HFFc6 (cell line): ENCODE data around the gene NSMCE4A. TPM values are rescaled to one million over a fixed set of nuclear protein-coding genes. Genes with fewer than 3 reads are reported as not detected.
"Not testable (repeated sequence)": the region's sequence is repeated elsewhere in the genome, so short reads cannot be mapped to it uniquely, and the experiment has no call there.

Source experiments
- DNase-seq: peaks from one replicate; pipeline ENCODE4 v3.0.0-alpha.2; 2018
- H3K27ac Mint-ChIP-seq: 2 replicates; pipeline ENCODE4 v1.8.0; 2020; ENCODE audit warnings: mild to moderate bottlenecking, mixed read lengths
- H3K27me3 Mint-ChIP-seq: 2 replicates; pipeline ENCODE4 v1.8.0; 2021; ENCODE audit warnings: mild to moderate bottlenecking, moderate library complexity, mixed read lengths; ENCODE audit not compliant: insufficient read depth
- H3K36me3 Mint-ChIP-seq: 2 replicates; pipeline ENCODE4 v1.8.0; 2021; ENCODE audit warnings: low read depth, mixed read lengths
- H3K4me1 Mint-ChIP-seq: 2 replicates; pipeline ENCODE4 v1.8.0; 2020; ENCODE audit warnings: low read depth, mixed read lengths
- H3K4me3 Mint-ChIP-seq: 2 replicates; pipeline ENCODE4 v1.8.0; 2020; ENCODE audit warnings: mild to moderate bottlenecking, moderate library complexity, mixed read lengths
- H3K9me3 Mint-ChIP-seq: 2 replicates; pipeline ENCODE4 v1.8.0; 2020; ENCODE audit warnings: mild to moderate bottlenecking, mixed read lengths
- CTCF ChIP-seq: fragments of 200-600 bp; sonication (generic); IDR thresholded peaks from 2 replicates; pipeline ENCODE4 v1.5.0; 2021; ENCODE audit warnings: antibody characterized with exemption, mild to moderate bottlenecking
- total RNA-seq, 6 experiments: library from RNA; stranded (reverse); fragmentation: NEBNext Ultra II Directional; extraction: Animal tissue kit (Norgen Biotek cat#: 25700); gene quantifications; 2 replicates in 1 of 6; 3 replicates in 5 of 6; pipeline ENCODE4 v1.2.3, GENCODE V29; 2021

NSMCE4A gene
- total RNA-seq, 6 experiments from 2014 or later = 15.2 to 22.7 (median 20.8) TPM

DNA sequence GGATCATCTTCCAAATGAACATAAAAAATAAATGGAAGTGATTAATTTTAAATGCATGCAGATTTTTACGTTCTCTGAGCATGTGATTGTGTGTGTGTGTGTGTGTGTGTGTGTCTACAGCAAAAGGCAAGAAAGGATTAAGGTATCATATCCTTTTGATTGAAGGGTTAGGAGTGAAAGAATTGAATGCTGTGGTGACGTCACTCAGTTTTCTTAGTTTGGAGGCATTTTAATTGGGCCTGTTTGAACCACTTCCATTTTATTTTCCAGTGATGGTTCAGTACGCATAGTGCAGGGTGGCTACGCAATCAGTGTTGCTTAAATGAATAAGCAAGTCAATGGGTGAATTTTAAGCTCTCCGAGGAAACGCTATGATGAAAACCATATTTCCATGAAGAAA, 45.2 kb upstream of the NSMCE4A start:
- no peak for DNase-seq
- Mint-ChIP-seq H3K9me3 (no peaks in the 10 kb centered on the region), H3K27ac (no peak overlapping the region), H3K4me1 (peaks cover 22% of the 10 kb centered on the region), H3K36me3 (no peaks in the 10 kb centered on the region), H3K27me3 (peaks cover 36% of the 10 kb centered on the region), H3K4me3 (no peak overlapping the region)
- no peak for TF ChIP-seq CTCF

DNA sequence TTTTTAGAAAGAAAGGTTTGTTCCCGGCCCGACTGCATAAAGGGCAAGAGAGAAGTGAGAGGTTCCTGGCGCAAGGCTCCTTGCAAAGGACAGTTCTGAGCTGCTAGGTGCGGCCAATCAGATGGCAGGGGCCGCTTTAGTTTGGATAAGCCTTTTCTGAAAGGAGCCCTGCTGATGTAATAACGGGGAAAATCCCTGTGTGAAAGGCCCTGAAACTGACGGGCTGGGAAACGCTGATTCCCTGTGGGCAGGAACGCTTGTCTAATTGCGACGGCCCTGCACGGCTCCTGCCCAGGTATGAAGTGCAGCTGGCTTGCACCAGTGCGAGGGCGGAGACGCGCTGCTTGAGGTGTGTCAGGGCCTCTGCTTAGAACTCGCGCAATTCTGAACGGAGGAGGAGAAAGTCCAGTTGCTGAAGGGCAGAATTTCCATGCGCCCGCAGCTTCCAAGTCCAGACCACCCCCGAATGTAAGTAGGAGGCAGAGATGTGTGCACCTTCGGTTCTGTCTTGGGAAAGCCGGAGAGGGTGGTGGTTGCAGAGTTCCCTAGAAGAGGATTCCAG, 44.5 kb upstream of the NSMCE4A start:
- DNase-seq = no peak
- TF ChIP-seq CTCF = no peak
- peaks cover 38% of the 10 kb centered on the region for H3K27me3 Mint-ChIP-seq
- H3K4me3 Mint-ChIP-seq = peak overlapping the region; percentile 19; the same call in 1 of the 2 replicates
- H3K9me3 Mint-ChIP-seq = no peaks in the 10 kb centered on the region
- no peaks in the 10 kb centered on the region for H3K36me3 Mint-ChIP-seq
- no peak overlapping the region for H3K27ac Mint-ChIP-seq
- peaks cover 22% of the 10 kb centered on the region for H3K4me1 Mint-ChIP-seq

GRCh38 chr10:122018951-122019413, 44.0 kb upstream of the NSMCE4A start:
- H3K4me1 Mint-ChIP-seq = peaks cover 22% of the 10 kb centered on the region

DNA sequence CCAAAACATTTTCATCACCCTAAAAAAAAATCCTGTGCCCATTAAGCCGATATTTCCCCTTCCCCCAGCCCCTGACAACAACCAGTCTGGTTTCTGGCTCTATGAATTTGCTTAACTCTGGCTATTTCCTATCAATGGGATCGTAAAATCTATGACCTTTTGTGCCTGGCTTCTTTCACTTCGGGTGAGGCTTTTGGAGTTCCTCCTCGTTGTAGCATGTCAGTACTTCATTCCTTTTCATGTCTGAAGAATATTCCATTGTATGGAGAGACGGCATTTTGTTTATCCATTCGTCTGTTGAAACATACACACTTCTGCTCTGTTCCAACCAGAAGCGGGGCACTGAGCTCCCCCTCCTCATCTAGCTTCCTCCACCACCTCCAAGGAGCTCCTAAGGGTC, 43.5 kb upstream of the NSMCE4A start:
- TF ChIP-seq CTCF = no peak
- H3K27ac Mint-ChIP-seq = no peak overlapping the region
- H3K27me3 Mint-ChIP-seq = peaks cover 44% of the 10 kb centered on the region
- peaks cover 22% of the 10 kb centered on the region for H3K4me1 Mint-ChIP-seq
- no peak overlapping the region for H3K4me3 Mint-ChIP-seq
- H3K36me3 Mint-ChIP-seq = no peaks in the 10 kb centered on the region
- H3K9me3 Mint-ChIP-seq = no peaks in the 10 kb centered on the region
- DNase-seq = no peak

More at GRCh38 chr10:122018951-122019413, 44.0 kb upstream of the NSMCE4A start:
- H3K4me3 Mint-ChIP-seq = peak overlapping the region; percentile 19; the same call in 1 of the 2 replicates
- H3K27ac Mint-ChIP-seq = no peak overlapping the region
- peaks cover 40% of the 10 kb centered on the region for H3K27me3 Mint-ChIP-seq
- no peak for DNase-seq
- no peak for TF ChIP-seq CTCF
- no peaks in the 10 kb centered on the region for H3K36me3 Mint-ChIP-seq
- H3K9me3 Mint-ChIP-seq = no peaks in the 10 kb centered on the region

GRCh38 chr10:122017926-122018325, 42.9 kb upstream of the NSMCE4A start:
- not testable (repeated sequence) for H3K36me3 Mint-ChIP-seq, DNase-seq, H3K4me3 Mint-ChIP-seq, H3K9me3 Mint-ChIP-seq, H3K27ac Mint-ChIP-seq
- Mint-ChIP-seq H3K4me1 (peaks cover 22% of the 10 kb centered on the region), H3K27me3 (peaks cover 50% of the 10 kb centered on the region)

DNA sequence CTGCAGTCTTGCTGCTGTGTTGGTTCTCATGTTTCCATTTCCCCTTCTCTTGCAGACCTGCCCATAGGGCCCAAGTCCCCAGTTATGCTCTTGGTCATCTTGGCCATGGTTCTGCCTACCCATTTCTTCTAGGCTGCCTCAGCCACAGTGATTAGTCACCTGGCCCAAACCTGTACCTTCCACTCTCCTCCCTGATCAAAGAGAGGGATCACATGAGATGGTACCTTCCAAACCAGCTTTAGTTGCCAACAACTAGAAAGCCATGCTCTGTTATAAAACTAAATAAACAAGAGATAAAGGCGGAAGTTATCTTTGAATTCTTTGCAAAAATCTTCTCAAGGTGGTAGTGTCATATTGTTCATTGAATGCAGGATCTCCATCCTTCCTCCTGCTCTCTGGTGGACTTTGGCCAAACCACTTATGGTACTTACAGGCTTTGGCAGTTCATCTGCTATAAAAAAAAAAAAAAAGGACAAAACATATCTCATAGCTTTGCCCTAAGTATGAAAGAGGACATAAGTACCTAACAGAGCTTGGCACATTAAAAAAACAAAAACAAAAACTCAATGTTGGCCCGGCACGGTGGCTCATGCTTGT, 39.7 kb upstream of the NSMCE4A start:
- H3K4me1 Mint-ChIP-seq = peaks cover 12% of the 10 kb centered on the region; the same call in 1 of the 2 replicates
- H3K27ac Mint-ChIP-seq = no peak overlapping the region
- no peak for TF ChIP-seq CTCF
- no peak for DNase-seq
- no peaks in the 10 kb centered on the region for H3K36me3 Mint-ChIP-seq
- no peak overlapping the region for H3K4me3 Mint-ChIP-seq
- peaks cover 9% of the 10 kb centered on the region; the same call in 1 of the 2 replicates for H3K9me3 Mint-ChIP-seq
- H3K27me3 Mint-ChIP-seq = peaks cover 49% of the 10 kb centered on the region
